HG03095 (cell line): ENCODE data around the gene CFDP1.
A peak's percentile ranks its signal among the peaks of the same experiment; 100 is the strongest.

Experiments used
- ATAC-seq: cut with Tn5 transposase; IDR thresholded peaks from one replicate; pipeline ENCODE4 v1.9.1; 2021; ENCODE audit warnings: moderate library complexity; ENCODE audit not compliant: unreplicated experiment

CFDP1 gene

DNA sequence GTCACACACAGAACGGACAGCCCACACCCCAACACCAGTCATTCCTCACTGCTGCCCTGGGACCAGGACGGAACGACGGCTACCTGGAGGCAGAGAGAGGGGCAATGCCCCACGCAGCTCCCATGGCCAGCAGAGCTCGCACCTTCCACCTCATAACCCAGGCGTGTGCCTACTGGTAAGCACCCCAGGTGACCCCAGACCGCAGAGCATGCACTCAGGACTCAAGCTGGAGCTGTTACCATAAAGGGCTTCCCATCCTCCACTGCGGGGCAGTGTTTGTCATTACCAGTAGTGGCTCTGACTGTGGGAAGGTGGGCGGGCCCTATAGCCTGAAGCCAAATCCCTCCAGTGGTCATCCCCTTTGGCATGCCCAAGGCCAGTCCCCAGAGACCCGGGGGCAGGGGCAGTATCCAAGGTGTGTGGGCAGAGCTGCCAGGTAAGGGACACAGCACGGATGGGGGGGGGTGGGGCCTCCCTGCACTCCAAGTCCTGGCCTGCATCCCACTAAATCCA, 177.2 kb downstream of the CFDP1 start:
- no peak for ATAC-seq

DNA sequence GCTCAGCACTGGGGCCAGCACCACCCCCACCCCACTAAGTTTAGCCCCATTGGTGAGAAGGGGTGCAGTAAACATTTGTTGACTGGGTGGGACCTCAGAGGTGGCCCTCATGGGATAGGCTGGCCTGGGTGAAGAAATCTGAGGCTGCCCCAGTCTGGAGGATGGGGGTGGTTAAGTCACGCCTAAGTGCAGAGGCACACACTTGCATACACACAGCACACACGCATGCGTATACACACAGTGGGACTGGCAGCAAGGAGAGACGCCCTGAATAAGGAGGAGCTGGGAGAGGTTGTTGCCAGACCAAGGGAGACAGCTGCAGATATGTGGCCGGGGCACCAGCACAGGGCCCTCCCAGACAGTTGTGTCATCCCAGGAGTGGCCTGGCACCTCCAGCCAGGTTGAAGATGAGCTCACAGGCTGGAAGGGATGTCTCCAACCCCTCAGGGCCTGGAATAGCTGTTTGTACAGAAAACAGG, 178.9 kb downstream of the CFDP1 start:
- ATAC-seq, result no peak

GRCh38 chr16:75252946-75253911, 180.1 kb downstream of the CFDP1 start:
- no peak for ATAC-seq

GRCh38 chr16:75252049-75252864, 181.0 kb downstream of the CFDP1 start:
- ATAC-seq, result no peak

GRCh38 chr16:75251280-75252048, 181.8 kb downstream of the CFDP1 start, which contains the start of gene BCAR1:
Gene BCAR1, minus strand, starts transcription at chr16:75251624. Its CDS starts 142 bp downstream, at chr16:75251482.
- ATAC-seq, result peak; percentile 71

DNA sequence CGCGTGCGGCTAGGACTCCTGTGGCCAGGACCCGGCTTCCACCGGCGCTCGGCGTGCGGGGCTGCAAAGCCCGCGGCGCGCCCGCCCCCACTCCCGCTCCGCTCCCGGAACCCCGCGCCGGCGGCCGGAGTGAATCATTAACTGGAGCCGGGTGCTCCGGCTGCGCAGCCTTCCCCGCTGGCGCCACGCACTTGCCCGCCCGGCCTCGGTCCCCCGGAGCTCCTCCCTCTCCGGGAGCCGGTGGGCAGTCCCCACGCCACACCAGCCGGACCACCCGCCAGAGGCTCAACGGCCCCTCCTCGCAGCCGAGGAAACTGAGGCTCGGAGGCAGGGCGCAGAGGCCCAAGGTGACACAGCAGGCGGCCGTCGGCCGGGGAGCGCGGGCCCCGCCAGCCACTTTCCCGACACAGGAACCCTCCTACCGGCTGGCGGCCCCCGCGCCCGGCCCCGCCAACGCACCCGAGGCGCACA, 182.5 kb downstream of the CFDP1 start:
- peak; percentile 41 for ATAC-seq

- ATAC-seq, result peak; percentile 3
Measured at GRCh38 chr16:75250089-75250808, 183.1 kb downstream of the CFDP1 start.

- ATAC-seq, result no peak
Measured at GRCh38 chr16:75249441-75249840, 183.9 kb downstream of the CFDP1 start.

- no peak for ATAC-seq
Measured at GRCh38 chr16:75248536-75249380, 184.5 kb downstream of the CFDP1 start.

DNA sequence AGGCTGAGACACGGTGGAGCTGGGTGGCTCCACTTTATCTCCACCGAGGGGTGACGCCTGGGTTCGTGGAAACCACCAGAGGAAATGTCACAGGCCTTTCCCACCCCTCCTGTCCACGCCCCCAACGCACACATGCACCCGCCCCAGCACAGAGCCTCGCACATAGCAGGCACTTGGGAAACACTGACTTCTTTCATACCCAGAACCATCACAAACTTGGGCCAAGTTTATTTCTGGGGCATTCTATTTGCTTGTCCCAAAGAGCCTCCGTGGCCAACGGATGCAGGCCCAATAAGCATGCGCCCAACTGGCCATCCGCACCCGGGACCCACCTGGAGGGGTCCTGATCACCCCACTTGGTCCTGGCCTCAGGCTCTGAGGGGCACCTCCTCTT, 185.2 kb downstream of the CFDP1 start:
- no peak for ATAC-seq

GRCh38 chr16:75247249-75247648, 186.1 kb downstream of the CFDP1 start:
- ATAC-seq, result no peak

GRCh38 chr16:75246504-75247205, 186.6 kb downstream of the CFDP1 start:
- ATAC-seq, result no peak

DNA sequence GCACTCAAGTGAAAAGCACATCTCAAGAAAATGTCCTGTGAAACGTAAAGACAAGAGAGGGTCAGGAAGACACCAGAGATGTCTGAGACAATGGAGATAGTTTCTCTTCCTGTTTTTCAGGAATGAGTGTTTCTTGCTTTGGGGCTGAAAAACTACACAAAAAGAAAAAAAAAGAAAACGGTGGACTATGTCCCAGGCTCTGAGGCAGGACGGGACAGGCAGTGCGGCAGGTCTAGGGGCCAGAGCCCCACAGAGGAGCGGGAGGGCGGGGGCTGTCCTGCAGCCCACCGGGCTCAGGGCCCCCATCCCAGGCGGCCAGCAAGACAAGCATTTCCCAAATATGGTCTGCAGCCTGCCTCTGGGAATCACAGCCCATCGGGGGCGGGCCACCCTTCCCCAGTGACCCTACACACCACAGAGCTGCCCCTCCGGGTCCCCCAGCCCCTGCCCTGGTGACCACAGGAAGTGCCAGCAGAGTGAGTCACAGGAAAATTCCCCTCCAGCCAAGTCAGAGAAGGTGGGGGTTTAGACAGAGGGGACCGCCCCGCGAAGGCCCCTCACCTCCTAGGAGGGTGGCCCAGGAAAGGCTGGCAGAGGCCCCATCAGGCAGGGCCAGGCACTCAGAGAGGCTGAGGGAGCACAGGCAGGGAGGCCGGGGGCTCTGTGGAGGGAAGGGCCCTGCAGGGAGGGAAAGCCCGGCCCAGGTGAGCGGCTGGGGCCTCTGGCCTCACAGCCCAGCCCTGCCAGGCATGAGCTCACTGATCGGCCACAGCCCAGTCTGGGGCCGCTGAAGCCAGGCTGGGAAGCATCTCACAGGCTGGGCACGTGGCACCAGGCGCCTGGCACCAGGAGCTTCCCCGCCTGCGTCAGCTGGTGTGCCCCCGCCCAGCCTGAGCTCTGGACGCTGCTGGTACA, 188.2 kb downstream of the CFDP1 start:
- peak; percentile 47 for ATAC-seq

GRCh38 chr16:75244225-75244809, 189.0 kb downstream of the CFDP1 start:
- ATAC-seq, result no peak
